GM12892 (cell line): ENCODE measurements around the gene C2CD3.

Source experiments
- POLR2A ChIP-seq: IDR thresholded peaks from 2 replicates; pipeline ENCODE4 v1.6.1; 2011; ENCODE audit warnings: low read depth, low read length, control low read depth
- POLR2AphosphoS5 ChIP-seq: IDR thresholded peaks from 2 replicates; pipeline ENCODE4 v1.6.1; 2011; ENCODE audit warnings: low read depth, low read length, control low read depth

- TF ChIP-seq POLR2A (no peak), POLR2AphosphoS5 (no peak)
These were observed 64.7 kb downstream of the C2CD3 start for GRCh38 chr11:74106124-74106523.
